Keratinocyte (primary cell): Measurements from ENCODE around the gene ITGA3. TPM values are rescaled to one million over a fixed set of nuclear protein-coding genes. Genes with fewer than 3 reads are reported as not detected.

Source experiments
- DNase-seq: peaks from one replicate; pipeline ENCODE4 v3.0.0-alpha.2; 2011; ENCODE audit warnings: low read depth, missing footprints, low spot score
- FAIRE-seq: peaks from 2 replicates; lab custom pipeline; 2011; peaks lifted over from hg19 to GRCh38; lab: Jason Lieb, UNC
- H2AFZ ChIP-seq: 2 replicates; pipeline ENCODE4 v1.6.0; 2012; ENCODE audit warnings: low read length, control low read depth, inconsistent platforms; ENCODE audit not compliant: control insufficient read depth
- H3K27ac ChIP-seq: 2 replicates; pipeline ENCODE4 v1.5.1; 2011; ENCODE audit warnings: low read length; ENCODE audit not compliant: control insufficient read depth, insufficient read depth
- H3K27me3 ChIP-seq: 3 replicates; pipeline ENCODE4 v1.6.0; 2011; ENCODE audit warnings: low read length; ENCODE audit not compliant: control insufficient read depth, insufficient read depth; ENCODE audit errors: extremely low read depth
- H3K36me3 ChIP-seq, 2 experiments: 2 replicates in 1 of 2; 3 replicates in 1 of 2; pipeline ENCODE4 v1.5.1; 2011; ENCODE audit warnings: low read length in 2 of 2, mild to moderate bottlenecking in 1 of 2; ENCODE audit not compliant: control insufficient read depth in 2 of 2, insufficient read depth in 2 of 2; ENCODE audit errors: extremely low read depth in 1 of 2
- H3K4me1 ChIP-seq: 3 replicates; pipeline ENCODE4 v1.5.1; 2011; ENCODE audit warnings: low read length; ENCODE audit not compliant: control insufficient read depth, insufficient read depth; ENCODE audit errors: extremely low read depth
- H3K4me2 ChIP-seq: 3 replicates; pipeline ENCODE4 v1.6.0; 2011; ENCODE audit warnings: low read depth, low read length; ENCODE audit not compliant: control insufficient read depth, insufficient read depth; ENCODE audit errors: extremely low read depth
- H3K4me3 ChIP-seq, 3 experiments: fragments of 200-600 bp in 1 of 3; sonication (generic) in 1 of 3; 2 replicates in 2 of 3; 3 replicates in 1 of 3; pipeline ENCODE4 v1.5.1; 2011 to 2016; ENCODE audit warnings: low read length in 3 of 3, mild to moderate bottlenecking in 3 of 3, control low read depth in 2 of 3, inconsistent platforms in 1 of 3, low read depth in 1 of 3, mixed read lengths in 1 of 3, mixed run types in 1 of 3, moderate library complexity in 1 of 3; ENCODE audit not compliant: control insufficient read depth in 2 of 3, insufficient read depth in 2 of 3; ENCODE audit errors: extremely low read depth in 1 of 3
- H3K79me2 ChIP-seq: 2 replicates; pipeline ENCODE4 v1.6.0; 2012; ENCODE audit warnings: low read length; ENCODE audit not compliant: control insufficient read depth, insufficient read depth
- H3K9ac ChIP-seq: 3 replicates; pipeline ENCODE4 v1.6.0; 2011; ENCODE audit warnings: low read length; ENCODE audit not compliant: control insufficient read depth, insufficient read depth; ENCODE audit errors: extremely low read depth
- H3K9me1 ChIP-seq: 3 replicates; pipeline ENCODE4 v1.6.0; 2011; ENCODE audit warnings: low read length; ENCODE audit not compliant: control insufficient read depth, insufficient read depth; ENCODE audit errors: extremely low read depth
- H3K9me3 ChIP-seq: 2 replicates; pipeline ENCODE4 v1.5.1; 2012; ENCODE audit warnings: low read depth, low read length; ENCODE audit not compliant: control insufficient read depth
- H4K20me1 ChIP-seq: 3 replicates; pipeline ENCODE4 v1.6.0; 2011; ENCODE audit warnings: low read length; ENCODE audit not compliant: control insufficient read depth, insufficient read depth; ENCODE audit errors: extremely low read depth
- CTCF ChIP-seq, 3 experiments: IDR thresholded peaks in 1 of 3; conservative IDR thresholded peaks in 1 of 3; optimal IDR thresholded peaks in 1 of 3; 2 replicates in 2 of 3; 3 replicates in 1 of 3; pipeline versions ENCODE3 to v1.5.1; 2011; ENCODE audit warnings: low read length in 3 of 3, mild to moderate bottlenecking in 3 of 3, moderate library complexity in 2 of 3, control low read depth in 1 of 3, inconsistent platforms in 1 of 3; ENCODE audit not compliant: insufficient read depth in 2 of 3; ENCODE audit errors: extremely low read depth in 1 of 3
- EZH2 ChIP-seq: IDR thresholded peaks from one replicate; pipeline ENCODE4 v1.6.1; 2012; ENCODE audit warnings: inconsistent platforms, mild to moderate bottlenecking, low read length, moderate library complexity
- dilution Hi-C: fragments of 300-500 bp; cut with MboI; formaldehyde crosslinking; loops from one replicate; pipeline ENCODE4 v1.7.0; 2020; ENCODE audit warnings: low sequenced_read_pairs; ENCODE audit not compliant: extremely low pct_ligation_motif_present
- polyA plus RNA-seq, 5 experiments: library from polyadenylated mRNA; depleted of rRNA in 3 of 5; stranded (reverse) in 3 of 5; stranded (forward) in 1 of 5; unstranded in 1 of 5; fragments of >200 nt; gene quantifications; 1 replicate in 1 of 5; 2 replicates in 3 of 5; 3 replicates in 1 of 5; pipeline versions ENCODE4 v1.2.1 to v1.2.3, GENCODE V29; 2011 to 2012; ENCODE audit warnings: missing spikeins in 2 of 5, low read depth in 1 of 5, low replicate concordance in 1 of 5

Gene ITGA3
- polyA plus RNA-seq, 1 donor (not counting 4 experiments of a cell fraction or from before 2014, with no cell fraction given), result 427 TPM

DNA sequence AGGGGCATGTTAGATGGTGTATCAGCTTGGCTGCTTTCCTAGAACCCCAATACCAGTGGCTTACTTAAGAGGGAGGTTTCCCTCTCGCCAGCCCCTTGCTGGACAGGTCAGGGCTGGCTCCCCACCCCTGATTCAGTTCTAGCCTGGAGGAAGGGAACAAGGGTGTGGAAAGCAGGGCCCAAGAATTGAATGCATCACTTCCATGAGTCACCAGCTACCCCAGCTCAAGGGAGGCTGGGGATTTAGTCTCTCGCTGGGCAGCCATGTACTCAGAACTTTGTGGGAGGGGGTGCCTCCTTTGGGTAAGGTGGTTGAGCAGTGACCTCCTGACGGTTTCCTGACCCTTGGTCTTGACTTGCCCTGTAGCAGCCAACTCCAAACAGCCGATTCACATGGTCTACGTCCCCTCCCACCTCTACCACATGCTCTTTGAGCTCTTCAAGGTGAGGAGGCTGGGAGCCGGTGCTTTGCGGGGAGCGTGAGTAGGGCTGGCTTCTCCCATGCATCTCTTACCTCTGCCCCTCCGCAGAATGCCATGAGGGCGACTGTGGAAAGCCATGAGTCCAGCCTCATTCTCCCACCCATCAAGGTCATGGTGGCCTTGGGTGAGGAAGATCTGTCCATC is 52.0 kb downstream of the ITGA3 start:
- H4K20me1 ChIP-seq, result no peaks in the 10 kb centered on the region
- DNase-seq (no peak), FAIRE-seq (peak; percentile 94)
- H3K36me3 ChIP-seq, result peaks cover 0 to 2% of the 10 kb centered on the region in 2 experiments
- no peaks in the 10 kb centered on the region for H3K9me1 ChIP-seq
- no peak overlapping the region for H3K9ac ChIP-seq
- peaks cover 24% of the 10 kb centered on the region for H3K4me1 ChIP-seq
- H3K4me2 ChIP-seq, result peak overlapping the region; percentile 80
- TF ChIP-seq CTCF (optimal IDR thresholded peaks at IDR 0.05 in 1 of 3, IDR thresholded peaks at IDR 0.05 in 1 of 3, conservative IDR thresholded peaks at IDR 0.05 in 1 of 3; ENCODE audit: extremely low read depth in 1 of 3, insufficient read depth in 2 of 3, low read length in 3 of 3) (no peak), EZH2 (no peak)
- no peaks in the 10 kb centered on the region for H3K27me3 ChIP-seq
- H3K27ac ChIP-seq, result peak overlapping the region; percentile 38
- no peak overlapping the region for H2AFZ ChIP-seq
- H3K79me2 ChIP-seq, result no peaks in the 10 kb centered on the region
- dilution Hi-C loops, result no loop called here
- H3K9me3 ChIP-seq, result no peaks in the 10 kb centered on the region
- H3K4me3 ChIP-seq, result no peak overlapping the region

DNA sequence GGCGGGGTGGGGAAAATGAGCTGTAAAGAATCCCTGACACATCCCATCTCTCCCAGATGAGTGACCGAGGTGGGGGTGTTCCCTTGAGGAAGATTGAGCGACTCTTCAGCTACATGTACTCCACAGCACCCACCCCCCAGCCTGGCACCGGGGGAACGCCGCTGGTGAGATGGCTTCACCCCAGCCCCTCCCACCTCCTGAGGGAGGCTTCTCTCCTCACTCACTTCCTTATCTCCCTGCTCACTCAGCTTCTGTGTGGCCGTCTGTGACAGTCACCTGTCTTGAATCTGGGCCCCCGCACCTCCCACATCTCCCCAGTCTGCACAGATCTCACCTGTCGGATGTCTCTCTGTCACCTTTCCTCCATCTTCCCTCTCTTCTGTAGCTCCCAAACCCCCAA is 52.6 kb downstream of the ITGA3 start:
- H3K79me2 ChIP-seq, result no peaks in the 10 kb centered on the region
- no peak overlapping the region for H3K4me3 ChIP-seq
- FAIRE-seq (no peak), DNase-seq (no peak)
- no peak overlapping the region for H3K9ac ChIP-seq
- H3K27me3 ChIP-seq, result no peaks in the 10 kb centered on the region
- no peaks in the 10 kb centered on the region for H4K20me1 ChIP-seq
- peaks cover 28% of the 10 kb centered on the region for H3K4me1 ChIP-seq
- TF ChIP-seq EZH2, result no peak
- TF ChIP-seq CTCF (optimal IDR thresholded peaks at IDR 0.05 in 1 of 3, IDR thresholded peaks at IDR 0.05 in 1 of 3, conservative IDR thresholded peaks at IDR 0.05 in 1 of 3; ENCODE audit: extremely low read depth in 1 of 3, insufficient read depth in 2 of 3, low read length in 3 of 3), result no peak
- H3K9me1 ChIP-seq, result no peaks in the 10 kb centered on the region
- H3K36me3 ChIP-seq, result peaks cover 0 to 2% of the 10 kb centered on the region in 2 experiments
- no peak overlapping the region for H2AFZ ChIP-seq
- H3K27ac ChIP-seq, result no peak overlapping the region
- dilution Hi-C loops, result no loop called here
- H3K4me2 ChIP-seq, result peak overlapping the region; percentile 10
- H3K9me3 ChIP-seq, result no peaks in the 10 kb centered on the region
